ENCODE measurements around the gene MCF2L2. TPM values are rescaled to one million over a fixed set of nuclear protein-coding genes. Genes with fewer than 3 reads are reported as not detected.

The MCF2L2 gene
- total and polyA plus RNA-seq, 2 donors (not counting 3 experiments of a cell fraction or from before 2014, with no cell fraction given) = 0.15 to 1.1 TPM

DNA sequence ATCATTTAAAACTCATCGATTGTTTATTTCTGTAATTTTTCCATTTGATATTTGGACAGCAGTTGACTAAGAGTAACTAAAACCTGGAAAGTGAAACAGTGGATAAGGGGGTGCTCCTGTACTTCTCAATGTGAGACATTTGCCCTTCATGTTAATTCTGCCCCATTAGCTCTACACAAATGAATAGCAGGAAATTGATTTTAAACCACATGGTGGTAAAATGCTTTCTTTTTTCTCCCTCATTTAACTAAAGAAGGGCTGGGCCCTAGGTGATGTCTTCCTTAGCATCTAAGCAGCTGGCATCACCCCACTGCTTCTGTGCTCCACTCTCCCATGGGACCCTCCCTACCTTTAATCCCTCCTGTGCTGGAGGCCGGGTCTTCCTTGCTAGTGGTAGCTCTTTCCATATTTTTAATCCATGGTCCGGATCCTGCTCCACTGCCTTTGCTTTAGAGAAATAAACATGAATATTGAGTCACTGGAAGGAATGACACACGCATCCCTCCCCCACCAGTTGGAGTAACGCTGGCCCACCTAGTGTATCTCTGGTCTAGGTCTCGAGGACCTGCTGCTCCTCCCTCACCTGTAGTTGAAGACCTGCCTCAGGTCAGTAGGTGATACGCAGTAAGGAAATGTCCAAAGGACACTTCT lies 235.6 kb downstream of the MCF2L2 start:
- Histone ChIP-seq H4K20me1 (replicated peaks; ENCODE audit: control insufficient read depth, extremely low read depth, insufficient read depth, low read length) (no peaks in the 10 kb centered on the region), H3K79me2 (ENCODE audit: control insufficient read depth, insufficient read depth, low read length) (no peaks in the 10 kb centered on the region), H3K27ac (ENCODE audit: insufficient read depth, low read depth, low read length) (no peak overlapping the region), H3K27me3 (ENCODE audit: control insufficient read depth in 2 of 2, insufficient read depth in 2 of 2, low read length in 2 of 2) (no peaks in the 10 kb centered on the region), H3K36me3 (ENCODE audit: control insufficient read depth in 2 of 2, extremely low read depth in 1 of 2, insufficient read depth in 2 of 2, low read length in 2 of 2) (no peaks in the 10 kb centered on the region), H3K9me3 (replicated peaks; ENCODE audit: control insufficient read depth, insufficient read depth, low read length) (no peaks in the 10 kb centered on the region), H2AFZ (ENCODE audit: low read depth, low read length) (no peak overlapping the region), H3K4me2 (ENCODE audit: insufficient read depth, low read length) (no peak overlapping the region), H3K9me1 (replicated peaks; ENCODE audit: control insufficient read depth, extremely low read depth, insufficient read depth, low read length) (no peaks in the 10 kb centered on the region), H3K4me3 (replicated peaks in 1 of 3; ENCODE audit: insufficient read depth in 1 of 3, low read depth in 1 of 3, low read length in 3 of 3) (no peak overlapping the region), H3K9ac (replicated peaks; ENCODE audit: extremely low read depth, insufficient read depth, low read length) (no peak overlapping the region), H3K4me1 (ENCODE audit: control insufficient read depth, extremely low read depth, insufficient read depth, low read length) (peaks cover 7% of the 10 kb centered on the region)
- BruUV-seq (replicated peaks) = no TSS peak
- CTCF ChIA-PET = interaction anchor here (1.2 kb wide), 1 partner anchor 193 kb away, joined by 5 read pairs; no protein-coding TSS in a partner anchor
- FAIRE-seq = no peak
- dilution Hi-C loops (cut with MboI; ENCODE audit: extremely low pct_ligation_motif_present, low sequenced_read_pairs) (no loop called here), intact Hi-C loops (cut with micrococcal nuclease) (no loop called here)
- DNase-seq (ENCODE audit: low read depth, low spot score) = no peak
- TF ChIP-seq JUN (IDR thresholded peaks at IDR 0.05; ENCODE audit: borderline replicate concordance, insufficient read depth, insufficient read length, low read depth) (no peak), GATA2 (IDR thresholded peaks at IDR 0.05; ENCODE audit: insufficient read depth, insufficient read length, low read depth, low read length) (no peak), POLR2AphosphoS5 (IDR thresholded peaks at IDR 0.05; ENCODE audit: insufficient read depth, low read depth, low read length) (no peak), FOS (IDR thresholded peaks at IDR 0.05; ENCODE audit: borderline replicate concordance, insufficient read depth, low read length) (no peak), MYC (IDR thresholded peaks at IDR 0.05; ENCODE audit: low read depth, low read length) (no peak), POLR2A (IDR thresholded peaks at IDR 0.05; ENCODE audit: low read depth, low read length) (no peak), EZH2 (IDR thresholded peaks at IDR 0.05; ENCODE audit: borderline replicate concordance, low read depth, low read length, severe bottlenecking) (no peak)
- TF ChIP-seq, protein P1, sequence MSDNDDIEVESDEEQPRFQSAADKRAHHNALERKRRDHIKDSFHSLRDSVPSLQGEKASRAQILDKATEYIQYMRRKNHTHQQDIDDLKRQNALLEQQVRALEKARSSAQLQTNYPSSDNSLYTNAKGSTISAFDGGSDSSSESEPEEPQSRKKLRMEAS (IDR thresholded peaks at IDR 0.05; ENCODE audit: insufficient read depth, insufficient read length) = no peak
- TF ChIP-seq, protein P2, sequence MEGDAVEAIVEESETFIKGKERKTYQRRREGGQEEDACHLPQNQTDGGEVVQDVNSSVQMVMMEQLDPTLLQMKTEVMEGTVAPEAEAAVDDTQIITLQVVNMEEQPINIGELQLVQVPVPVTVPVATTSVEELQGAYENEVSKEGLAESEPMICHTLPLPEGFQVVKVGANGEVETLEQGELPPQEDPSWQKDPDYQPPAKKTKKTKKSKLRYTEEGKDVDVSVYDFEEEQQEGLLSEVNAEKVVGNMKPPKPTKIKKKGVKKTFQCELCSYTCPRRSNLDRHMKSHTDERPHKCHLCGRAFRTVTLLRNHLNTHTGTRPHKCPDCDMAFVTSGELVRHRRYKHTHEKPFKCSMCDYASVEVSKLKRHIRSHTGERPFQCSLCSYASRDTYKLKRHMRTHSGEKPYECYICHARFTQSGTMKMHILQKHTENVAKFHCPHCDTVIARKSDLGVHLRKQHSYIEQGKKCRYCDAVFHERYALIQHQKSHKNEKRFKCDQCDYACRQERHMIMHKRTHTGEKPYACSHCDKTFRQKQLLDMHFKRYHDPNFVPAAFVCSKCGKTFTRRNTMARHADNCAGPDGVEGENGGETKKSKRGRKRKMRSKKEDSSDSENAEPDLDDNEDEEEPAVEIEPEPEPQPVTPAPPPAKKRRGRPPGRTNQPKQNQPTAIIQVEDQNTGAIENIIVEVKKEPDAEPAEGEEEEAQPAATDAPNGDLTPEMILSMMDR (IDR thresholded peaks at IDR 0.05; ENCODE audit: extremely low read depth in 1 of 2, insufficient read depth in 1 of 2, low read depth in 1 of 2, low read length in 2 of 2) = no peak
- POLR2A ChIA-PET = no interaction called here
